Endothelial cell of umbilical vein (primary cell): Measurements from ENCODE around the gene TRIM27. TPM values are rescaled to one million over a fixed set of nuclear protein-coding genes. Genes with fewer than 3 reads are reported as not detected.

Source experiments
- BruUV-seq: library from RNA; stranded (reverse); fragments of 400-500 nt; replicated peaks from 2 replicates; lab custom pipeline; 2021; lab: Mats Ljungman, UMichigan
- CTCF ChIA-PET: fragments of 300-600, 350-600 bp; sonication (Branson Sonifier 250); formaldehyde crosslinking; loops from one replicate; lab custom pipeline; 2021; ENCODE audit warnings: antibody characterized with exemption, inconsistent platforms; lab: Charles Lee
- POLR2A ChIA-PET: fragments of 300-600, 350-600 bp; sonication (Branson Sonifier 250); formaldehyde crosslinking; loops from one replicate; lab custom pipeline; 2021; ENCODE audit warnings: antibody characterized with exemption, inconsistent platforms; lab: Charles Lee
- DNase-seq: peaks from one replicate; pipeline ENCODE4 v3.0.0-alpha.2; 2011; ENCODE audit warnings: low read depth, low spot score
- FAIRE-seq: peaks from 2 replicates; lab custom pipeline; 2011; peaks lifted over from hg19 to GRCh38; lab: Jason Lieb, UNC
- H2AFZ ChIP-seq: 2 replicates; pipeline ENCODE4 v1.6.0; 2012; ENCODE audit warnings: low read depth, low read length, control low read depth, inconsistent platforms
- H3K27ac ChIP-seq: 2 replicates; pipeline ENCODE4 v1.5.1; 2011; ENCODE audit warnings: low read depth, mild to moderate bottlenecking, control low read depth, low read length, moderate library complexity; ENCODE audit not compliant: insufficient read depth
- H3K27me3 ChIP-seq, 2 experiments: 2 replicates each; pipeline versions ENCODE4 v1.6.0 to v1.6.1; 2011; ENCODE audit warnings: low read length in 2 of 2, mixed read lengths in 1 of 2; ENCODE audit not compliant: control insufficient read depth in 2 of 2, insufficient read depth in 2 of 2
- H3K36me3 ChIP-seq, 2 experiments: 2 replicates in 1 of 2; 3 replicates in 1 of 2; pipeline ENCODE4 v1.5.1; 2011; ENCODE audit warnings: low read length in 2 of 2, mild to moderate bottlenecking in 1 of 2, moderate library complexity in 1 of 2; ENCODE audit not compliant: control insufficient read depth in 2 of 2, insufficient read depth in 2 of 2; ENCODE audit errors: extremely low read depth in 1 of 2
- H3K4me1 ChIP-seq: 3 replicates; pipeline ENCODE4 v1.5.1; 2011; ENCODE audit warnings: mild to moderate bottlenecking, low read length; ENCODE audit not compliant: control insufficient read depth, insufficient read depth; ENCODE audit errors: extremely low read depth
- H3K4me2 ChIP-seq: 2 replicates; pipeline ENCODE4 v1.6.1; 2011; ENCODE audit warnings: low read length, control low read depth, mixed read lengths; ENCODE audit not compliant: insufficient read depth
- H3K4me3 ChIP-seq, 3 experiments: fragments of 200-600 bp in 1 of 3; sonication (generic), shearing (Covaris generic) in 1 of 3; replicated peaks in 1 of 3; 2 replicates each; pipeline ENCODE4 v1.5.1; 2011 to 2016; ENCODE audit warnings: control low read depth in 3 of 3, low read length in 3 of 3, mild to moderate bottlenecking in 2 of 3, inconsistent platforms in 1 of 3, low read depth in 1 of 3, moderate library complexity in 1 of 3; ENCODE audit not compliant: insufficient read depth in 1 of 3
- H3K79me2 ChIP-seq: 2 replicates; pipeline ENCODE4 v1.6.0; 2012; ENCODE audit warnings: low read length, inconsistent platforms; ENCODE audit not compliant: control insufficient read depth, insufficient read depth
- H3K9ac ChIP-seq: replicated peaks from 2 replicates; pipeline ENCODE3; 2011; ENCODE audit warnings: low read length, control low read depth; ENCODE audit not compliant: insufficient read depth; ENCODE audit errors: extremely low read depth
- H3K9me1 ChIP-seq: replicated peaks from 3 replicates; pipeline ENCODE4 v1.6.0; 2011; ENCODE audit warnings: mild to moderate bottlenecking, low read length; ENCODE audit not compliant: control insufficient read depth, insufficient read depth; ENCODE audit errors: extremely low read depth
- H3K9me3 ChIP-seq: replicated peaks from 2 replicates; pipeline ENCODE4 v1.5.1; 2012; ENCODE audit warnings: low read length, inconsistent platforms; ENCODE audit not compliant: control insufficient read depth, insufficient read depth
- H4K20me1 ChIP-seq: replicated peaks from 2 replicates; pipeline ENCODE3; 2011; ENCODE audit warnings: mild to moderate bottlenecking, low read length; ENCODE audit not compliant: control insufficient read depth, insufficient read depth; ENCODE audit errors: extremely low read depth
- CTCF ChIP-seq, 2 donors: IDR thresholded peaks; 1 replicate in 1 of 2; 2 replicates in 1 of 2; pipeline ENCODE4 v1.5.1; 2011; ENCODE audit warnings: low read length in 2 of 2, mild to moderate bottlenecking in 2 of 2, moderate library complexity in 2 of 2, control low read depth in 1 of 2, inconsistent platforms in 1 of 2, low read depth in 1 of 2; ENCODE audit not compliant: insufficient read depth in 1 of 2; ENCODE audit errors: extremely low read depth in 1 of 2
- EZH2 ChIP-seq: IDR thresholded peaks from 2 replicates; pipeline ENCODE4 v1.6.1; 2012; ENCODE audit warnings: borderline replicate concordance, low read depth, mild to moderate bottlenecking, moderate library complexity, low read length, inconsistent platforms; ENCODE audit not compliant: severe bottlenecking
- FOS ChIP-seq: IDR thresholded peaks from 2 replicates; pipeline ENCODE4 v1.6.1; 2011; ENCODE audit warnings: mild to moderate bottlenecking, low read length, moderate library complexity, borderline replicate concordance; ENCODE audit not compliant: insufficient read depth
- GATA2 ChIP-seq: IDR thresholded peaks from 2 replicates; pipeline ENCODE4 v1.7.0; 2011; ENCODE audit warnings: low read depth, mild to moderate bottlenecking, moderate library complexity, mixed read lengths, low read length; ENCODE audit not compliant: insufficient read length, insufficient read depth
- JUN ChIP-seq: IDR thresholded peaks from 2 replicates; pipeline ENCODE4 v1.6.1; 2011; ENCODE audit warnings: borderline replicate concordance, low read depth; ENCODE audit not compliant: insufficient read length, insufficient read depth
- MAX ChIP-seq: IDR thresholded peaks from 2 replicates; pipeline ENCODE4 v1.6.1; 2011; ENCODE audit not compliant: insufficient read depth, insufficient read length
- MYC ChIP-seq: IDR thresholded peaks from one replicate; pipeline ENCODE4 v1.6.1; 2011; ENCODE audit warnings: mild to moderate bottlenecking, low read depth, low read length
- POLR2A ChIP-seq: IDR thresholded peaks from 2 replicates; pipeline ENCODE4 v1.6.1; 2012; ENCODE audit warnings: low read depth, mild to moderate bottlenecking, control low read depth, low read length
- POLR2AphosphoS5 ChIP-seq: IDR thresholded peaks from 2 replicates; pipeline ENCODE4 v1.6.1; 2012; ENCODE audit warnings: low read depth, mild to moderate bottlenecking, control low read depth, low read length, moderate library complexity; ENCODE audit not compliant: insufficient read depth
- dilution Hi-C: fragments of 300-500 bp; cut with MboI; formaldehyde crosslinking; loops from one replicate; pipeline ENCODE4 v1.15.0; 2019; ENCODE audit warnings: low sequenced_read_pairs; ENCODE audit not compliant: extremely low pct_ligation_motif_present
- intact Hi-C: fragments of 100-400 bp; cut with micrococcal nuclease; formaldehyde crosslinking; loops from one replicate; pipeline ENCODE4 v1.10.0; 2022
- polyA plus RNA-seq, 4 experiments: library from polyadenylated mRNA; depleted of rRNA in 3 of 4; stranded (reverse) in 3 of 4; unstranded in 1 of 4; fragments of >200 nt; gene quantifications; 2 replicates each; pipeline versions ENCODE4 v1.2.1 to v1.2.3, GENCODE V29; 2011 to 2012; ENCODE audit warnings: missing spikeins in 1 of 4
- total RNA-seq: library from RNA; stranded (reverse); gene quantifications from 2 replicates; pipeline ENCODE4 v1.2.3, GENCODE V29; 2021

The TRIM27 gene
- total and polyA plus RNA-seq, 2 donors (not counting 3 experiments of a cell fraction or from before 2014, with no cell fraction given): 67.1 to 69.2 TPM

- intact Hi-C loops: no loop called here
- dilution Hi-C loops: no loop called here
- Histone ChIP-seq H2AFZ (no peak overlapping the region), H3K4me2 (no peak overlapping the region), H3K27me3 (peaks cover 0 to 2% of the 10 kb centered on the region in 2 experiments), H3K4me3 (no peak overlapping the region), H4K20me1 (no peaks in the 10 kb centered on the region), H3K9me1 (no peaks in the 10 kb centered on the region), H3K9ac (no peak overlapping the region), H3K27ac (no peak overlapping the region), H3K9me3 (no peaks in the 10 kb centered on the region), H3K36me3 (no peaks in the 10 kb centered on the region), H3K79me2 (no peaks in the 10 kb centered on the region), H3K4me1 (no peaks in the 10 kb centered on the region)
- CTCF ChIA-PET: no interaction called here
- POLR2A ChIA-PET: interaction anchor here (0.5 to 2.2 kb wide), 2 partner anchors 9 to 566 kb away, joined by 3 to 7 read pairs; partner anchors contain the start of gene TRIM27
- TF ChIP-seq POLR2AphosphoS5 (no peak), MYC (no peak), POLR2A (no peak), EZH2 (no peak), GATA2 (no peak), JUN (no peak), FOS (no peak)
- FAIRE-seq (no peak), DNase-seq (no peak)
- BruUV-seq: no TSS peak
Observed at GRCh38 chr6:28933069-28933468, 9.3 kb upstream of the TRIM27 start.

- Histone ChIP-seq H3K4me2 (no peak overlapping the region), H3K36me3 (no peaks in the 10 kb centered on the region), H3K9me3 (no peaks in the 10 kb centered on the region), H3K9ac (no peak overlapping the region), H2AFZ (no peak overlapping the region), H3K4me3 (no peak overlapping the region), H3K27ac (no peak overlapping the region), H3K4me1 (no peaks in the 10 kb centered on the region), H4K20me1 (no peaks in the 10 kb centered on the region), H3K9me1 (no peaks in the 10 kb centered on the region), H3K79me2 (no peaks in the 10 kb centered on the region), H3K27me3 (peaks cover 0 to 2% of the 10 kb centered on the region in 2 experiments)
- CTCF ChIA-PET: no interaction called here
- intact Hi-C loops (no loop called here), dilution Hi-C loops (no loop called here)
- DNase-seq (no peak), FAIRE-seq (no peak)
- BruUV-seq: no TSS peak
- POLR2A ChIA-PET: no interaction called here
- TF ChIP-seq MYC (no peak), GATA2 (no peak), POLR2A (no peak), JUN (no peak), FOS (no peak), POLR2AphosphoS5 (no peak), CTCF (IDR thresholded peaks at IDR 0.05; ENCODE audit: extremely low read depth in 1 of 2, insufficient read depth in 1 of 2, low read depth in 1 of 2, low read length in 2 of 2) (no peak), MAX (no peak), EZH2 (no peak)
Observed at GRCh38 chr6:28929887-28930620, 6.3 kb upstream of the TRIM27 start.
